HG03354 (cell line): ENCODE measurements around the gene OGFOD3.

Experiments
- ATAC-seq: cut with Tn5 transposase; IDR thresholded peaks from one replicate; pipeline ENCODE4 v1.9.1; 2021; ENCODE audit warnings: mild to moderate bottlenecking; ENCODE audit not compliant: unreplicated experiment, poor library complexity, severe bottlenecking

OGFOD3 gene

GRCh38 chr17:82410014-82410716 lies 8.2 kb downstream of the OGFOD3 start:
- ATAC-seq = no peak

GRCh38 chr17:82408938-82409318 lies 9.5 kb downstream of the OGFOD3 start:
- no peak for ATAC-seq

- no peak for ATAC-seq
Measured at GRCh38 chr17:82408288-82408937, 10.0 kb downstream of the OGFOD3 start.

DNA sequence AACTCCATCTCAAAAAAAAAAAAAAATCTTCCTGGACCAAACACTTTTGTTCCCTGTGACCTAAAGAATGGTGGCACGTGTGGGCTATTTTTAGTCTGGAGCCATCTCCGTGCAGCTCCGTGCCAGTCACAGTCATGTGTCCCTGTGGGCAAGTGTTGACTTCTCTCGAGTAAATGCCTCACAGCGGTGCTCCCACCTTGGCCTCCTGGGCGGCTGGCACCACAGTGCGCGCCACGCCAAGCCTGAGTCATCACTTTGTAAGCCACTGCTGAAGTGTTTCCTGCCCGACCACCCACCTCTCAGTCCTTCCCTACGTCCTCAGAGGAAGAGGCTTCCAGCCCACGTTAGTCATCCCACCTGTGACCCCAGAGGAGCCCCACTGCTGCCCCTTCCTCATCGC lies 11.1 kb downstream of the OGFOD3 start:
- no peak for ATAC-seq

DNA sequence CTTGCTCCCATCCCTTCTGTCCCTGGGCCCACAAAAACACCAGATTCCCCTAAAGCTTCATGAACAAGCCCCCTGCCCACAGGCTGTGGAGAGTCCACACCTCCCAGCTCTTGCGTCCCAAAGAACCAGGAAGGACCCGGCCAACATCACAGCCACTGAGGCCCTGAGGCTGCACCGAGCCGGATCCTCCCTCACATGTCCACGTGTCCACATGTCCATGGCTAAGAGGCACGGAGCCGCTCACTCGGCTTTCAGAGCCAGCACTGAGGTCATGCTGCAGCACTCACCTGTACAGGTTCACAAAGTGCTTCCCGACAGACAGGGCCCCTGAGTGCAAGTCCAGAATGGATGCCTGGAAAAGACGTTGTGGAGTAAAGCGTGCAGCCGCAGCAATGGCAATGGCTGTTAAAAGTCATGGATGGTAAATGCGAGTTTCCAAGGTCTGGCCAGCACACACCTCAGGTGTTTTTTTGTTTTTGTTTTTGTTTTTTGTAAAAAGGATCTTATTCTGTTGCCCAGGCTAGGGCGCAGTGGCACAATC lies 12.2 kb downstream of the OGFOD3 start:
- no peak for ATAC-seq

- no peak for ATAC-seq
Measured at GRCh38 chr17:82405051-82405450, 13.3 kb downstream of the OGFOD3 start.

GRCh38 chr17:82403662-82404660 lies 14.4 kb downstream of the OGFOD3 start:
- ATAC-seq = no peak

- ATAC-seq = peak; percentile 78
Measured at GRCh38 chr17:82402865-82403264, 15.5 kb downstream of the OGFOD3 start.

DNA sequence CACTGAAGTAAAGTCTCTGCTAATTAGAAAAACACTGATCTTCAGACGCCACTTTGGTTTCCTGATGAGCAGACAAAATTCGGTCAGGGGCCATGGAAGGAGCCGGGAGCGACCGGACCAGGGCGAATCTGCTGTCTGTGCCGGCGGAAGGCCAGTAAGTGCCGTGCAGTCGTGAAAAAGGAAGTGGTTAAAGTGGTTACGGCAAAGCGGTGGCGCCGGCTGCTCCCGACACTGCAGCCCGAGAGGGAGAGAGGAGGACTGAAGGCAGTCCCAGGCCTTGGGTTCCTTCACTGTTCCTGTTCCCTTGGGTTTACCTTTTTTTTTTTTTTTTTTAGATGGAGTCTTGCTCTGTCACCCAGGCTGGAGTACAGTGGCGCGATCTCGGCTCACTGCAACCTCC lies 17.6 kb downstream of the OGFOD3 start:
- ATAC-seq = peak; percentile 44

DNA sequence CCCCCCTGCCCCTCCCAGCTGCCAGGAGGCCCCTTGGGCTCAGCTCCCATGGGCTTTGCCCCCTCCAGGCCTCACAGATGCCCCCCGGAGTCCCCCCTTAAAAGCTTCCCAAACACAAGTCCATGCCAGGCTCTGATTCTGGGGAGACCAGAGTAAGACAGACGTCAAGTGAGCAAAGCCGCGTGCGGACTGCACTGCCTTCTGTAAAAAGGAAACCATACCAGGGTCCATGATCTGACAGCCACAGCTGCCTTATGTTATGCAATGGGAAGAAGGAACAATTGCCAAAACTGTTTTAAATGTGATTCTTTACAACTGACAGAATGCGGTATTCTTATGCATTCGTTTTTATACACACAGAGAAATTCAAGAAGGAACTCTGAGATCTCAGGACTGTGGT lies 18.2 kb downstream of the OGFOD3 start:
- no peak for ATAC-seq

- no peak for ATAC-seq
Measured at GRCh38 chr17:82399601-82400101, 18.7 kb downstream of the OGFOD3 start.

- no peak for ATAC-seq
Measured at GRCh38 chr17:82399041-82399441, 19.3 kb downstream of the OGFOD3 start.

DNA sequence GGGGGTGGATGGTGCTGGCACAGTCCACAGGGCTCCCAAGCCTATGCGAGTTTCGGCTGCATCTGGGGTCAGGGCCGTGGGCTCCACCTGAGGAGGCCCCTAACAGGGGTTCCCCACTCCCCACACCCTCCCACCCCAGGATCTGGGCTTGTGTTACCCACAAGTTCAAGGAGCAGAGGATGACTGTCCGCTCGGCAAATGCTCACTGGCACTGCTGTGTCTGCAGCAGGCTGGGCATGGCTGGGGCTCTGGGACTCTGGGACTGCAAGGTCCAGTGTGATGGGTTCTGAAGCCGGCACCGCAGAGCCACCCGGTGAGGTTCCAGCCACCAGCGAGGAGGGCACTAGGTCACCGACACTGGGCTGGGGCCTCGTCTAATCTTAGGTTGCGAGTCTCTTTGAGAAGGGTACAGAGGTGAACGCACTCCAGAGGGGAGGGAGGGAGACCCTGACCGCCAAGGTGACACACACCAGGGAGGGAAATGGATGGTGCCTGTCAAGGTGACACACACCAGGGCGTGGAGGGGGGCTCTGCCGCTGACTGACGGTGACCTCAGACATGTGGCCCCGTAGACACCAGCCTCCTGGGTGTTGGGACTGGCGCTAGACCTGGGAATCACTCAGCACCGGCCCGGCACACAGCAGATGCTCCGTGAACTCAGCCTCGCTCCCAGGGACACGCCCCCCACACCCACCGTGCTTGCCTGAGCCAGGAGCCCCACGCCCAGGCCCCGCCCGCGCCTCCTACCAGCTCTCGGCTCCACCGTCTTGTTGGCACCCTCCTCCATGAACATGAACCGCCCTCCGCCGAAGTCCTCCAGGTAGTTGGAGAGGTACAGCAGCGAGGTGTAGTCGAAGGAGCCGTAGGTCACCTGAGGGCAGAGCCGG lies 20.7 kb downstream of the OGFOD3 start:
- no peak for ATAC-seq

- ATAC-seq = no peak
Measured at GRCh38 chr17:82396601-82397435, 21.6 kb downstream of the OGFOD3 start.

DNA sequence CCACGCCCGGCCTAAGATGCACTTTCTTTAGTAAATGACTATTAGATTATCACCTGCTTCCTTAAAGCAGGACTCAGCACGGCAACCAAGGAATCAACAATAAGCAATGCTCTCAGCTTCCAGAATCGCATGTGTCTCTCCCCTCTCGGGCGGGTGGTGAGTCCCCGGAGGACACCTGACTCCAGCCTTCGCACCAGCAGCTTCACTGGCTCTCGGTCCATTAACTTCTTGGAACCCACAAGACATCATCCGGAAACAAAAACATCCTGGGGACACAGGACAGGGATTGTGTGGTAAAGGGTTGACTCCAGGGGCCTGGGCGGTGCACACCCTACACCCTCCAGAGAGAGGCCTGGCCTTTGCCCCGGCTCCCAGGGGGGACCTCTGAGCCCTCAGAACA lies 24.1 kb downstream of the OGFOD3 start:
- ATAC-seq = no peak

DNA sequence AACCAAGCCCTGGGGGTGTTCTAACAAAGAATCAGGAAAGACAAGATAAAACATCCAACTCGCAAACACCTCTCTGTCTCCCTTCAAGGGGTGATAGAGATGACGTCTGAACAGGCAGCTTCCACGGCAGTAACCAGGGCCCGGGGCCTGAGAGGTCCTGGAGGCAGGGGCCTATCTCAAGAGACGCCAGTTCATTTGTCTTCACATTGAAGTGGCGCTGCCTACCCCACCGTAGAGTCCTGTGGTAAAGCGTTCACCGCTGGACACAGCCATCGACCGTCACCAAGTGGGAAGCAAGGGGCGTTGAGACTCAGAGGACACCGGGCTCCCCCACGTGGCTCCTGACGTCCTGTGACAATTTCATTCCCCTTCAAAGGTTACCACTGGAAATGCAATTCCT lies 25.4 kb downstream of the OGFOD3 start:
- no peak for ATAC-seq

GRCh38 chr17:82392209-82392920 lies 26.0 kb downstream of the OGFOD3 start:
- ATAC-seq = no peak
